Lower leg skin (tissue), 3 donors: ENCODE results near the gene SLC25A33.

ENCODE experiments used
- CTCF ChIP-seq, 3 donors: fragments of 450-650 bp; IDR thresholded peaks; one replicate each; pipeline ENCODE4 v1.5.1; 2016; ENCODE audit warnings: antibody characterized with exemption in 3 of 3, mild to moderate bottlenecking in 3 of 3, moderate library complexity in 2 of 3
- POLR2A ChIP-seq, 2 donors: fragments of 450-650 bp; IDR thresholded peaks; one replicate each; pipeline ENCODE4 v1.6.1; 2016 to 2017; ENCODE audit warnings: antibody characterized with exemption in 2 of 2, mild to moderate bottlenecking in 1 of 2, moderate library complexity in 1 of 2

- TF ChIP-seq CTCF (IDR thresholded peaks at IDR 0.05), result no peak
- no peak for TF ChIP-seq POLR2A (IDR thresholded peaks at IDR 0.05)
Measured at GRCh38 chr1:9605946-9606455, 66.7 kb downstream of the SLC25A33 start.
